Tibial nerve (tissue), 4 donors: ENCODE data around the gene ASPDH. TPM values are rescaled to one million over a fixed set of nuclear protein-coding genes. Genes with fewer than 3 reads are reported as not detected.

Source experiments
- DNase-seq, 2 donors: peaks; one replicate each; pipeline ENCODE4 v3.0.0-alpha.2; 2019; ENCODE audit warnings: low spot score in 2 of 2
- H3K27ac ChIP-seq, 4 donors: fragments of 200-600 bp; sonication (generic) in 3 of 4; one replicate each; pipeline ENCODE4 v1.5.1; 2017 to 2019; ENCODE audit warnings: mild to moderate bottlenecking in 1 of 4
- H3K27me3 ChIP-seq, 2 donors: fragments of 200-600 bp; sonication (generic) in 1 of 2; one replicate each; pipeline versions ENCODE4 v1.5.1 to v1.6.0; 2017 to 2019
- H3K36me3 ChIP-seq, 3 donors: fragments of 200-600 bp; sonication (generic); one replicate each; pipeline ENCODE4 v1.5.1; 2018 to 2019
- H3K4me1 ChIP-seq, 4 donors: fragments of 200-600 bp; sonication (generic) in 3 of 4; one replicate each; pipeline ENCODE4 v1.5.1; 2017 to 2019
- H3K4me3 ChIP-seq, 4 donors: fragments of 200-600 bp; sonication (generic) in 3 of 4; one replicate each; pipeline ENCODE4 v1.5.1; 2017 to 2019; ENCODE audit warnings: mild to moderate bottlenecking in 1 of 4, moderate library complexity in 1 of 4
- H3K9me3 ChIP-seq, 4 donors: fragments of 200-600 bp; sonication (generic) in 3 of 4; one replicate each; pipeline ENCODE4 v1.5.1; 2017 to 2019
- CTCF ChIP-seq, 5 experiments: fragments of 200-600 bp in 3 of 5; fragments of 450-650 bp in 2 of 5; sonication (generic) in 3 of 5; IDR thresholded peaks; one replicate each; pipeline ENCODE4 v1.5.1; 2016 to 2019; ENCODE audit warnings: antibody characterized with exemption in 5 of 5, mild to moderate bottlenecking in 3 of 5, moderate library complexity in 2 of 5
- EP300 ChIP-seq, 2 donors: sonication (generic); formaldehyde crosslinking; IDR thresholded peaks; one replicate each; pipeline ENCODE4 v1.6.1; 2017; ENCODE audit warnings: antibody characterized with exemption in 2 of 2, mild to moderate bottlenecking in 1 of 2
- POLR2A ChIP-seq, 2 donors: fragments of 450-650 bp; IDR thresholded peaks; one replicate each; pipeline ENCODE4 v1.6.1; 2017; ENCODE audit warnings: antibody characterized with exemption in 2 of 2, mild to moderate bottlenecking in 2 of 2, moderate library complexity in 2 of 2
- WGBS, 2 donors: methylation state at CpG; one replicate each; pipeline ENCODE4 v1.1.5; 2018; 5-methylcytosine and 5-hydroxymethylcytosine counted together
- total RNA-seq, 4 donors: library from RNA; depleted of rRNA; stranded (reverse); fragments of >200 nt; gene quantifications; one replicate each; pipeline ENCODE4 v1.1.0, GENCODE V29; 2016

The ASPDH gene
- total RNA-seq, 4 donors from 2014 or later, result not detected

- Histone ChIP-seq H3K9me3 (no peaks in the 10 kb centered on the region), H3K4me1 (peaks cover 0 to 8% (median 0%) of the 10 kb centered on the region in 4 donors), H3K36me3 (no peaks in the 10 kb centered on the region), H3K27ac (no peak overlapping the region), H3K27me3 (no peaks in the 10 kb centered on the region), H3K4me3 (no peak overlapping the region)
- 79% methylated on average over 52 to 53 of the region's 53 CpGs for WGBS, 2 donors
- no peak for TF ChIP-seq POLR2A (IDR thresholded peaks at IDR 0.05)
- no peak for TF ChIP-seq CTCF (IDR thresholded peaks at IDR 0.05)
- no peak for DNase-seq
Observed at GRCh38 chr19:50516964-50517703, 3.4 kb upstream of the ASPDH start.

- Histone ChIP-seq H3K4me3 (no peak overlapping the region), H3K27me3 (no peaks in the 10 kb centered on the region), H3K9me3 (no peaks in the 10 kb centered on the region), H3K36me3 (no peaks in the 10 kb centered on the region), H3K27ac (no peak overlapping the region), H3K4me1 (peaks cover 0 to 14% (median 1%) of the 10 kb centered on the region in 4 donors)
- TF ChIP-seq POLR2A (IDR thresholded peaks at IDR 0.05) (no peak), EP300 (IDR thresholded peaks at IDR 0.05) (no peak), CTCF (IDR thresholded peaks at IDR 0.05) (no peak)
- DNase-seq, result no peak
- 63 to 69% methylated on average over 12 of the region's 12 CpGs for WGBS, 2 donors
Observed at GRCh38 chr19:50516456-50516855, 2.7 kb upstream of the ASPDH start.

- Histone ChIP-seq H3K27ac (no peak overlapping the region), H3K36me3 (no peaks in the 10 kb centered on the region), H3K4me1 (peaks cover 0 to 23% (median 7%) of the 10 kb centered on the region in 4 donors), H3K27me3 (no peaks in the 10 kb centered on the region), H3K9me3 (no peaks in the 10 kb centered on the region), H3K4me3 (no peak overlapping the region)
- TF ChIP-seq CTCF (IDR thresholded peaks at IDR 0.05), result no peak
- TF ChIP-seq POLR2A (IDR thresholded peaks at IDR 0.05), result no peak
- TF ChIP-seq EP300 (IDR thresholded peaks at IDR 0.05), result no peak
- DNase-seq, result no peak
- 69 to 80% methylated on average over 7 to 10 of the region's 11 CpGs for WGBS, 2 donors
Observed at GRCh38 chr19:50515168-50515561, 1.5 kb upstream of the ASPDH start.

- 51 to 58% methylated on average over 35 of the region's 38 CpGs for WGBS, 2 donors
- no peaks in the 10 kb centered on the region for H3K9me3 ChIP-seq
- no peaks in the 10 kb centered on the region for H3K36me3 ChIP-seq
- no peaks in the 10 kb centered on the region for H3K27me3 ChIP-seq
- no peak for TF ChIP-seq POLR2A (IDR thresholded peaks at IDR 0.05)
- H3K4me1 ChIP-seq, result peaks cover 0 to 29% (median 10%) of the 10 kb centered on the region in 4 donors
- H3K4me3 ChIP-seq, result no peak overlapping the region
- no peak for DNase-seq
- no peak overlapping the region for H3K27ac ChIP-seq
Observed at GRCh38 chr19:50514346-50515167, 844 bp upstream of the ASPDH start.

GRCh38 chr19:50512999-50513745 is 541 bp downstream of the ASPDH start:
- H3K27me3 ChIP-seq, result no peaks in the 10 kb centered on the region
- no peak for DNase-seq
- H3K4me3 ChIP-seq, result no peak overlapping the region
- no peaks in the 10 kb centered on the region for H3K9me3 ChIP-seq
- H3K27ac ChIP-seq, result no peak overlapping the region
- WGBS, 2 donors, result 53 to 55% methylated on average over 12 of the region's 12 CpGs
- H3K36me3 ChIP-seq, result peaks cover 0 to 7% (median 0%) of the 10 kb centered on the region in 3 donors
- peaks cover 0 to 34% (median 10%) of the 10 kb centered on the region in 4 donors for H3K4me1 ChIP-seq
- TF ChIP-seq CTCF (IDR thresholded peaks at IDR 0.05), result no peak
- TF ChIP-seq POLR2A (IDR thresholded peaks at IDR 0.05), result no peak
- no peak for TF ChIP-seq EP300 (IDR thresholded peaks at IDR 0.05)
